Osteoblast (primary cell): ENCODE results near the gene RPL15. TPM values are rescaled to one million over a fixed set of nuclear protein-coding genes. Genes with fewer than 3 reads are reported as not detected.
"Not testable (repeated sequence)": the region's sequence is repeated elsewhere in the genome, so short reads cannot be mapped to it uniquely, and the experiment has no call there.

ENCODE experiments used
- DNase-seq: peaks from one replicate; pipeline ENCODE4 v3.0.0; 2011; ENCODE audit warnings: low spot score, mixed read lengths; ENCODE audit not compliant: insufficient read length; ENCODE audit errors: missing footprints
- H2AFZ ChIP-seq: 2 replicates; pipeline ENCODE4 v1.6.0; 2011; ENCODE audit warnings: mild to moderate bottlenecking, low read length
- H3K27ac ChIP-seq: 2 replicates; pipeline ENCODE4 v1.5.1; 2011; ENCODE audit warnings: mild to moderate bottlenecking, low read depth, low read length, moderate library complexity
- H3K27me3 ChIP-seq: 2 replicates; pipeline ENCODE4 v1.6.0; 2012; ENCODE audit warnings: mild to moderate bottlenecking, control low read depth, inconsistent platforms, low read length, moderate library complexity; ENCODE audit not compliant: insufficient read depth
- H3K36me3 ChIP-seq: 2 replicates; pipeline ENCODE4 v1.5.1; 2011; ENCODE audit warnings: mild to moderate bottlenecking, low read length, control low read depth, moderate library complexity; ENCODE audit not compliant: insufficient read depth
- H3K4me1 ChIP-seq: 2 replicates; pipeline ENCODE4 v1.5.1; 2011; ENCODE audit warnings: mild to moderate bottlenecking, low read length, control low read depth, moderate library complexity; ENCODE audit not compliant: insufficient read depth
- H3K4me2 ChIP-seq: 2 replicates; pipeline ENCODE4 v1.6.0; 2011; ENCODE audit warnings: mild to moderate bottlenecking, low read length; ENCODE audit not compliant: insufficient read depth
- H3K4me3 ChIP-seq: fragments of 200-600 bp; sonication (generic); 3 replicates; pipeline ENCODE4 v1.5.1; 2012; ENCODE audit warnings: mild to moderate bottlenecking, low read length, inconsistent platforms; ENCODE audit not compliant: insufficient read depth
- H3K79me2 ChIP-seq: 2 replicates; pipeline ENCODE4 v1.6.0; 2012; ENCODE audit warnings: mild to moderate bottlenecking, low read length, control low read depth, inconsistent platforms; ENCODE audit not compliant: insufficient read depth
- H3K9me3 ChIP-seq: 2 replicates; pipeline ENCODE4 v1.5.1; 2011; ENCODE audit warnings: low read depth, low read length, control low read depth
- H4K20me1 ChIP-seq: 2 replicates; pipeline ENCODE4 v1.6.0; 2012; ENCODE audit warnings: mild to moderate bottlenecking, low read length, control low read depth; ENCODE audit not compliant: insufficient read depth
- CTCF ChIP-seq: IDR thresholded peaks from 2 replicates; pipeline ENCODE4 v1.5.1; 2011; ENCODE audit warnings: mild to moderate bottlenecking, low read depth, low read length, moderate library complexity; ENCODE audit errors: extremely low read depth
- total RNA-seq: library from RNA; depleted of rRNA; stranded (reverse); fragments of >200 nt; gene quantifications from 2 replicates; pipeline ENCODE4 v1.2.3, GENCODE V29; 2012

Gene RPL15
- total RNA-seq, 1 donor: 1,871 TPM

DNA sequence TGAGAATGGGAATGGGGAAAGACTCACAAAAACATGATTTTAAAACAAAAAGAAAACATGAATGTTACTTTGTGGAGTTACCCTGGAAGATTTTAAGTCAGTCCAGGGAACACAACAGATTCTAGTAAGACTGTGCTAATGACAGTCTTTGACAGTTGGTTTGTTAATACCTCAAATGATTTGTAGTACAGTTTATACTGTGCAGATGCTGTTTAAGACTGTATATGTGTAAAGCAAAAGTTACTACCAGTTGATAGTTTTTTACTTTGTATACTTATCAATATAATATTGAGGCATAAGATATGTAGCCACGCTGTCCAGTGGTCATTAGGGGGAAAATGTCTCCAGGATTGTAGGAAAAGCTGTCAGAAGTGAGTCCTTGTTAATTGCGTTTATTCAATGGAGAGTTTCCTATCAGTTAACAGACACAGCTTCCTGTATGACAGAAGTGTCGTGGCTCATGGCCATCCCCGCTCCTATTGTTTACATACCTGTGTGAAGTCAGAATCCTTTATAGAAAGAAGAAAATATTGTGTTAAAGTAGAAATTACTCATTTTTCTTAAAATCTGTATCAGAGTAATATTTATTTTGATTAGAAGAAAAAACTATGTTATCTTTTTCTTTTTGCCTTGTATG is 36.1 kb upstream of the RPL15 start:
- no peaks in the 10 kb centered on the region for H3K9me3 ChIP-seq

GRCh38 chr3:23881993-23882392 is 34.9 kb upstream of the RPL15 start:
- H3K4me3 ChIP-seq, DNase-seq, H3K9me3 ChIP-seq, H3K27me3 ChIP-seq, H3K4me2 ChIP-seq, H2AFZ ChIP-seq, H3K27ac ChIP-seq, H3K36me3 ChIP-seq: not testable (repeated sequence)
- Histone ChIP-seq H3K4me1 (peaks cover 12% of the 10 kb centered on the region), H4K20me1 (peaks cover 18% of the 10 kb centered on the region), H3K79me2 (peaks cover 20% of the 10 kb centered on the region)

More for the DNA sequence above, 36.1 kb upstream of the RPL15 start:
- Histone ChIP-seq H3K79me2 (peaks cover 25% of the 10 kb centered on the region), H2AFZ (no peak overlapping the region), H3K4me2 (no peak overlapping the region), H3K4me1 (peaks cover 20% of the 10 kb centered on the region), H3K27me3 (no peaks in the 10 kb centered on the region), H3K36me3 (no peaks in the 10 kb centered on the region), H3K27ac (no peak overlapping the region), H4K20me1 (peaks cover 26% of the 10 kb centered on the region), H3K4me3 (no peak overlapping the region)
- no peak for DNase-seq
- TF ChIP-seq CTCF: no peak

DNA sequence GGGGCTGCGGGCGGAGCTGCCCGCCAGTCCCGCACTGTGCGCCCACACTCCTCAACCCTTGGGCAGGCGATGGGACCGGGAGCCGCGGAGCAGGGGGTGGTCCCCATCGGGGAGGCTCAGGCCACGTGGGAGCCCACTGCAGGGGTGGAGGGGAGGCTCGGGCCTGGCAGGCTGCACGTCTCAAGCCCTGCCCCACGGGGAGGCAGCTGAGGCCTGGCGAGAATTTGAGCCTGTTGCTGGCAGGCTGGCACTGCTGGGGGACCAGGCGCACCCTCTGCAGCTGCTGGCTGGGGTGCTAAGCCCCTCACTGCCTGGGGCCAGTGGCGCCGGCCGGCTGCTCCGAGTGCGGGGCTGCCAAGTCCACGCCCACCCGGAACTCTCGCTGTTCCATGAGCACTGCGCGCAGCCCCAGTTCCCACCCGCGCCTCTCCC is 34.4 kb upstream of the RPL15 start:
- Histone ChIP-seq H3K79me2 (peaks cover 20% of the 10 kb centered on the region), H3K4me3 (no peak overlapping the region), H3K4me1 (peaks cover 6% of the 10 kb centered on the region), H4K20me1 (peaks cover 17% of the 10 kb centered on the region), H3K27me3 (no peaks in the 10 kb centered on the region), H3K4me2 (no peak overlapping the region), H2AFZ (no peak overlapping the region), H3K9me3 (no peaks in the 10 kb centered on the region), H3K36me3 (no peaks in the 10 kb centered on the region), H3K27ac (no peak overlapping the region)
- no peak for TF ChIP-seq CTCF
- no peak for DNase-seq

DNA sequence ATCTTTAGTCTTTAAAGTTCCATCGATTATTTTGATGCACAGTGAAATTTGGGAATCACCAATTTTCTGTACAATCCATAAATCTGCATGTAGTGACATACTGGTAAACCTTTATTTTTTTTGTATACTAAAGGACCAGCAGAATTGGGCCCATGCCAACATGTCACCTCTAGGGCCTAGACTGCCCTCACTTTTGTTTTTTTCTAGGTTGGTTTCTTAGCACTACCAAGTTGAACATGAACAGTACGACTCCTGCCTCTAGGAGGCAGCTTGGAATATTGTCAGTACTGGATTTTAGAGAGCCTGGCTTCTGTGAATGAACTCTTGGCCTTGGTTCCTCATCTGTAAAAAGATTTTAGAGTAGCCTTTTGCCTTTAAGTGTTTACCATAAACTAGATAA is 32.5 kb upstream of the RPL15 start:
- H3K27ac ChIP-seq: no peak overlapping the region
- H3K36me3 ChIP-seq: peaks cover 5% of the 10 kb centered on the region
- H2AFZ ChIP-seq: no peak overlapping the region
- no peaks in the 10 kb centered on the region for H3K4me1 ChIP-seq
- DNase-seq: no peak
- no peaks in the 10 kb centered on the region for H3K9me3 ChIP-seq
- no peaks in the 10 kb centered on the region for H3K27me3 ChIP-seq
- peaks cover 4% of the 10 kb centered on the region for H3K79me2 ChIP-seq
- H3K4me3 ChIP-seq: no peak overlapping the region
- no peak overlapping the region for H3K4me2 ChIP-seq
- peak; percentile 23 for TF ChIP-seq CTCF
- H4K20me1 ChIP-seq: peaks cover 19% of the 10 kb centered on the region
